ENCODE measurements around the gene VAC14.

- TF ChIP-seq TCF12 (IDR thresholded peaks at IDR 0.05; ENCODE audit: low read depth) (no peak), EP300 (IDR thresholded peaks at IDR 0.05; ENCODE audit: borderline replicate concordance) (no peak), ZBTB7A (IDR thresholded peaks at IDR 0.05; ENCODE audit: low read depth) (0 out of 2 replicates have a peak, but pooled peaks have one; percentile 74), TAF1 (IDR thresholded peaks at IDR 0.05; ENCODE audit: low read depth) (no peak), YY1 (IDR thresholded peaks at IDR 0.05; ENCODE audit: low read depth) (no peak), MAX (IDR thresholded peaks at IDR 0.05) (peak; percentile 44; the same call in 1 of the 2 replicates), RAD21 (IDR thresholded peaks at IDR 0.05; ENCODE audit: low read depth) (no peak)
- TF ChIP-seq, protein P1, sequence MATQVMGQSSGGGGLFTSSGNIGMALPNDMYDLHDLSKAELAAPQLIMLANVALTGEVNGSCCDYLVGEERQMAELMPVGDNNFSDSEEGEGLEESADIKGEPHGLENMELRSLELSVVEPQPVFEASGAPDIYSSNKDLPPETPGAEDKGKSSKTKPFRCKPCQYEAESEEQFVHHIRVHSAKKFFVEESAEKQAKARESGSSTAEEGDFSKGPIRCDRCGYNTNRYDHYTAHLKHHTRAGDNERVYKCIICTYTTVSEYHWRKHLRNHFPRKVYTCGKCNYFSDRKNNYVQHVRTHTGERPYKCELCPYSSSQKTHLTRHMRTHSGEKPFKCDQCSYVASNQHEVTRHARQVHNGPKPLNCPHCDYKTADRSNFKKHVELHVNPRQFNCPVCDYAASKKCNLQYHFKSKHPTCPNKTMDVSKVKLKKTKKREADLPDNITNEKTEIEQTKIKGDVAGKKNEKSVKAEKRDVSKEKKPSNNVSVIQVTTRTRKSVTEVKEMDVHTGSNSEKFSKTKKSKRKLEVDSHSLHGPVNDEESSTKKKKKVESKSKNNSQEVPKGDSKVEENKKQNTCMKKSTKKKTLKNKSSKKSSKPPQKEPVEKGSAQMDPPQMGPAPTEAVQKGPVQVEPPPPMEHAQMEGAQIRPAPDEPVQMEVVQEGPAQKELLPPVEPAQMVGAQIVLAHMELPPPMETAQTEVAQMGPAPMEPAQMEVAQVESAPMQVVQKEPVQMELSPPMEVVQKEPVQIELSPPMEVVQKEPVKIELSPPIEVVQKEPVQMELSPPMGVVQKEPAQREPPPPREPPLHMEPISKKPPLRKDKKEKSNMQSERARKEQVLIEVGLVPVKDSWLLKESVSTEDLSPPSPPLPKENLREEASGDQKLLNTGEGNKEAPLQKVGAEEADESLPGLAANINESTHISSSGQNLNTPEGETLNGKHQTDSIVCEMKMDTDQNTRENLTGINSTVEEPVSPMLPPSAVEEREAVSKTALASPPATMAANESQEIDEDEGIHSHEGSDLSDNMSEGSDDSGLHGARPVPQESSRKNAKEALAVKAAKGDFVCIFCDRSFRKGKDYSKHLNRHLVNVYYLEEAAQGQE (IDR thresholded peaks at IDR 0.05; ENCODE audit: low read depth) = no peak
Observed at GRCh38 chr16:70685061-70685937, 115.7 kb downstream of the VAC14 start.
